ENCODE results near the gene TRAPPC13.
"Not testable (repeated sequence)": the region's sequence is repeated elsewhere in the genome, so short reads cannot be mapped to it uniquely, and the experiment has no call there.

Gene TRAPPC13

GRCh38 chr5:65651144-65651543, 26.3 kb downstream of the TRAPPC13 start:
- no peaks in the 10 kb centered on the region for H3K27me3 Mint-ChIP-seq
- no peak overlapping the region for H3K27ac Mint-ChIP-seq
- ATAC-seq (no peak), DNase-seq (no peak)
- H3K4me1 Mint-ChIP-seq, result no peaks in the 10 kb centered on the region
- H3K9me3 Mint-ChIP-seq, result no peaks in the 10 kb centered on the region
- no peak overlapping the region for H3K4me3 Mint-ChIP-seq

GRCh38 chr5:65654713-65655112, 29.9 kb downstream of the TRAPPC13 start:
- no peak overlapping the region for H3K4me3 Mint-ChIP-seq
- peak overlapping the region; percentile 80 to 88 for H3K27ac Mint-ChIP-seq
- peak; percentile 74 for ATAC-seq

GRCh38 chr5:65663804-65664521, 39.1 kb downstream of the TRAPPC13 start:
- Mint-ChIP-seq H3K4me3 (no peak overlapping the region), H3K27ac (peak overlapping the region; percentile 13 to 45), H3K4me1 (peaks cover 5% of the 10 kb centered on the region), H3K9me3 (no peaks in the 10 kb centered on the region), H3K27me3 (no peaks in the 10 kb centered on the region)
- ATAC-seq, result no peak
- no peak for DNase-seq

More at GRCh38 chr5:65654713-65655112, 29.9 kb downstream of the TRAPPC13 start:
- no peaks in the 10 kb centered on the region for H3K27me3 Mint-ChIP-seq
- H3K4me1 Mint-ChIP-seq, result no peaks in the 10 kb centered on the region
- no peak for DNase-seq
- H3K9me3 Mint-ChIP-seq, result no peaks in the 10 kb centered on the region

GRCh38 chr5:65668696-65669095, 43.9 kb downstream of the TRAPPC13 start:
- Mint-ChIP-seq H3K4me1 (peaks cover 5% of the 10 kb centered on the region), H3K9me3 (no peaks in the 10 kb centered on the region), H3K4me3 (no peak overlapping the region), H3K27me3 (no peaks in the 10 kb centered on the region), H3K27ac (no peak overlapping the region)
- no peak for DNase-seq
- no peak for ATAC-seq

- no peak for DNase-seq
- no peak for ATAC-seq
- H3K9me3 Mint-ChIP-seq, result no peaks in the 10 kb centered on the region
- peaks cover 37% of the 10 kb centered on the region for H3K4me1 Mint-ChIP-seq
- H3K4me3 Mint-ChIP-seq, result no peak overlapping the region
- no peaks in the 10 kb centered on the region for H3K27me3 Mint-ChIP-seq
- H3K27ac Mint-ChIP-seq, result no peak overlapping the region
Observed at GRCh38 chr5:65672796-65673195, 48.0 kb downstream of the TRAPPC13 start.

- no peak for ATAC-seq
- H3K27ac Mint-ChIP-seq, result no peak overlapping the region
- DNase-seq, result no peak
- peaks cover 46% of the 10 kb centered on the region for H3K4me1 Mint-ChIP-seq
- H3K4me3 Mint-ChIP-seq, result no peak overlapping the region
- H3K9me3 Mint-ChIP-seq, result no peaks in the 10 kb centered on the region
- no peaks in the 10 kb centered on the region for H3K27me3 Mint-ChIP-seq
Observed at GRCh38 chr5:65674749-65675148, 49.9 kb downstream of the TRAPPC13 start.

GRCh38 chr5:65676056-65676455, 51.2 kb downstream of the TRAPPC13 start:
- ATAC-seq, H3K27me3 Mint-ChIP-seq: not testable (repeated sequence)
- H3K4me3 Mint-ChIP-seq, result peak overlapping the region in 1 of 2 donors; percentile 18

GRCh38 chr5:65682148-65682547, 57.3 kb downstream of the TRAPPC13 start:
- H3K27ac Mint-ChIP-seq, result no peak overlapping the region
- ATAC-seq (no peak), DNase-seq (no peak)

More at GRCh38 chr5:65676056-65676455, 51.2 kb downstream of the TRAPPC13 start:
- H3K27ac Mint-ChIP-seq, result peak overlapping the region in 1 of 2 donors; percentile 83
- DNase-seq, H3K9me3 Mint-ChIP-seq: not testable (repeated sequence)
- peaks cover 46% of the 10 kb centered on the region for H3K4me1 Mint-ChIP-seq

GRCh38 chr5:65693121-65693520, 68.3 kb downstream of the TRAPPC13 start:
- Mint-ChIP-seq H3K9me3 (no peaks in the 10 kb centered on the region), H3K27ac (no peak overlapping the region)
- no peak for ATAC-seq

More at GRCh38 chr5:65682148-65682547, 57.3 kb downstream of the TRAPPC13 start:
- peaks cover 22% of the 10 kb centered on the region for H3K4me1 Mint-ChIP-seq
- H3K27me3 Mint-ChIP-seq, result no peaks in the 10 kb centered on the region
- no peaks in the 10 kb centered on the region for H3K9me3 Mint-ChIP-seq
- H3K4me3 Mint-ChIP-seq, result no peak overlapping the region

GRCh38 chr5:65695162-65695755, 70.4 kb downstream of the TRAPPC13 start:
- no peaks in the 10 kb centered on the region for H3K9me3 Mint-ChIP-seq
- no peak overlapping the region for H3K27ac Mint-ChIP-seq
- H3K4me1 Mint-ChIP-seq, result peaks cover 7% of the 10 kb centered on the region
- H3K27me3 Mint-ChIP-seq, result no peaks in the 10 kb centered on the region
- no peak overlapping the region for H3K4me3 Mint-ChIP-seq
- DNase-seq (no peak), ATAC-seq (no peak)

More at GRCh38 chr5:65693121-65693520, 68.3 kb downstream of the TRAPPC13 start:
- DNase-seq, result no peak
- Mint-ChIP-seq H3K27me3 (no peaks in the 10 kb centered on the region), H3K4me3 (no peak overlapping the region), H3K4me1 (peaks cover 1% of the 10 kb centered on the region)

GRCh38 chr5:65695896-65696295, 71.1 kb downstream of the TRAPPC13 start:
- ATAC-seq, result no peak
- no peak overlapping the region for H3K27ac Mint-ChIP-seq
- no peaks in the 10 kb centered on the region for H3K9me3 Mint-ChIP-seq
- H3K4me3 Mint-ChIP-seq, result no peak overlapping the region
- H3K4me1 Mint-ChIP-seq, result peaks cover 7% of the 10 kb centered on the region
- DNase-seq, result no peak
- no peaks in the 10 kb centered on the region for H3K27me3 Mint-ChIP-seq

GRCh38 chr5:65696892-65697291, 72.1 kb downstream of the TRAPPC13 start:
- ATAC-seq (no peak), DNase-seq (no peak)
- Mint-ChIP-seq H3K9me3 (no peaks in the 10 kb centered on the region), H3K27me3 (no peaks in the 10 kb centered on the region), H3K4me3 (no peak overlapping the region), H3K27ac (no peak overlapping the region), H3K4me1 (peaks cover 7% of the 10 kb centered on the region)

GRCh38 chr5:65699338-65699737, 74.5 kb downstream of the TRAPPC13 start:
- H3K4me3 Mint-ChIP-seq, result no peak overlapping the region
- H3K9me3 Mint-ChIP-seq, result no peaks in the 10 kb centered on the region
- H3K4me1 Mint-ChIP-seq, result peaks cover 7% of the 10 kb centered on the region
- ATAC-seq (no peak), DNase-seq (no peak)
- no peaks in the 10 kb centered on the region for H3K27me3 Mint-ChIP-seq
- H3K27ac Mint-ChIP-seq, result no peak overlapping the region

- ATAC-seq (no peak), DNase-seq (no peak)
- peaks cover 7% of the 10 kb centered on the region for H3K4me1 Mint-ChIP-seq
- H3K27ac Mint-ChIP-seq, result no peak overlapping the region
- H3K9me3 Mint-ChIP-seq, result no peaks in the 10 kb centered on the region
- no peak overlapping the region for H3K4me3 Mint-ChIP-seq
- no peaks in the 10 kb centered on the region for H3K27me3 Mint-ChIP-seq
Observed at GRCh38 chr5:65702036-65702435, 77.2 kb downstream of the TRAPPC13 start.

GRCh38 chr5:65704621-65705239, 79.9 kb downstream of the TRAPPC13 start:
- Mint-ChIP-seq H3K27me3 (no peaks in the 10 kb centered on the region), H3K4me1 (no peaks in the 10 kb centered on the region), H3K4me3 (no peak overlapping the region), H3K9me3 (no peaks in the 10 kb centered on the region), H3K27ac (peak overlapping the region in 1 of 2 donors; percentile 2)
- ATAC-seq (no peak), DNase-seq (no peak)

GRCh38 chr5:65707663-65708062, 82.8 kb downstream of the TRAPPC13 start:
- H3K4me3 Mint-ChIP-seq, result no peak overlapping the region
- ATAC-seq (no peak), DNase-seq (no peak)
- no peak overlapping the region for H3K27ac Mint-ChIP-seq
- H3K4me1 Mint-ChIP-seq, result peaks cover 8% of the 10 kb centered on the region
- H3K27me3 Mint-ChIP-seq, result no peaks in the 10 kb centered on the region
- H3K9me3 Mint-ChIP-seq, result no peaks in the 10 kb centered on the region

All from stimulated activated naive CD8-positive, alpha-beta T cell treated with anti-CD3 and anti-CD28 coated beads, Interleukin-15, amount 100 ng/mL, for 72 hours (primary cell).